Measurements from ENCODE around the gene DNMT3A. TPM values are rescaled to one million over a fixed set of nuclear protein-coding genes. Genes with fewer than 3 reads are reported as not detected.

DNMT3A gene
- total and polyA plus RNA-seq, 10 donors, result 9.0 to 64.6 (median 33.2) TPM

GRCh38 chr2:25227576-25227975 is 114.1 kb downstream of the DNMT3A start:
- peaks cover 0 to 21% (median 9%) of the 10 kb centered on the region in 6 donors for H3K36me3 ChIP-seq
- DNase-seq, result no peak
- H3K4me1 ChIP-seq, result peaks cover 0 to 32% (median 12%) of the 10 kb centered on the region in 6 donors
- intact Hi-C loops (cut with DNase I; ENCODE audit: low total_unique reads), result no loop called here
- TF ChIP-seq POLR2A (IDR thresholded peaks at IDR 0.05) (no peak), POLR2AphosphoS5 (IDR thresholded peaks at IDR 0.05) (no peak)
- TF ChIP-seq, protein P1, sequence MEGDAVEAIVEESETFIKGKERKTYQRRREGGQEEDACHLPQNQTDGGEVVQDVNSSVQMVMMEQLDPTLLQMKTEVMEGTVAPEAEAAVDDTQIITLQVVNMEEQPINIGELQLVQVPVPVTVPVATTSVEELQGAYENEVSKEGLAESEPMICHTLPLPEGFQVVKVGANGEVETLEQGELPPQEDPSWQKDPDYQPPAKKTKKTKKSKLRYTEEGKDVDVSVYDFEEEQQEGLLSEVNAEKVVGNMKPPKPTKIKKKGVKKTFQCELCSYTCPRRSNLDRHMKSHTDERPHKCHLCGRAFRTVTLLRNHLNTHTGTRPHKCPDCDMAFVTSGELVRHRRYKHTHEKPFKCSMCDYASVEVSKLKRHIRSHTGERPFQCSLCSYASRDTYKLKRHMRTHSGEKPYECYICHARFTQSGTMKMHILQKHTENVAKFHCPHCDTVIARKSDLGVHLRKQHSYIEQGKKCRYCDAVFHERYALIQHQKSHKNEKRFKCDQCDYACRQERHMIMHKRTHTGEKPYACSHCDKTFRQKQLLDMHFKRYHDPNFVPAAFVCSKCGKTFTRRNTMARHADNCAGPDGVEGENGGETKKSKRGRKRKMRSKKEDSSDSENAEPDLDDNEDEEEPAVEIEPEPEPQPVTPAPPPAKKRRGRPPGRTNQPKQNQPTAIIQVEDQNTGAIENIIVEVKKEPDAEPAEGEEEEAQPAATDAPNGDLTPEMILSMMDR (IDR thresholded peaks at IDR 0.05 in 8 of 11, conservative IDR thresholded peaks at IDR 0.05 in 3 of 11), result no peak
- H3K27ac ChIP-seq, result no peak overlapping the region
- no peak overlapping the region for H3K4me3 ChIP-seq
- H3K9me3 ChIP-seq, result no peaks in the 10 kb centered on the region
- no peaks in the 10 kb centered on the region for H3K27me3 ChIP-seq (replicated peaks in 1 of 7)
- 87 to 93% (median 91%) methylated on average over 7 of the region's 7 CpGs for WGBS, 5 donors

GRCh38 chr2:25226827-25227226 is 114.9 kb downstream of the DNMT3A start:
- Histone ChIP-seq H3K27ac (no peak overlapping the region), H3K36me3 (peaks cover 0 to 13% (median 2%) of the 10 kb centered on the region in 6 donors), H3K4me3 (no peak overlapping the region), H3K27me3 (replicated peaks in 1 of 7) (no peaks in the 10 kb centered on the region), H3K9me3 (no peaks in the 10 kb centered on the region), H3K4me1 (peaks cover 0 to 32% (median 12%) of the 10 kb centered on the region in 6 donors)
- intact Hi-C loops (cut with DNase I; ENCODE audit: low total_unique reads), result no loop called here
- TF ChIP-seq POLR2AphosphoS5 (IDR thresholded peaks at IDR 0.05), result no peak
- TF ChIP-seq, protein P1 (IDR thresholded peaks at IDR 0.05 in 8 of 11, conservative IDR thresholded peaks at IDR 0.05 in 3 of 11), result no peak
- no peak for TF ChIP-seq POLR2A (IDR thresholded peaks at IDR 0.05)
- WGBS, 5 donors, result 81 to 92% (median 92%) methylated on average over 4 of the region's 4 CpGs
- DNase-seq, result no peak

DNA sequence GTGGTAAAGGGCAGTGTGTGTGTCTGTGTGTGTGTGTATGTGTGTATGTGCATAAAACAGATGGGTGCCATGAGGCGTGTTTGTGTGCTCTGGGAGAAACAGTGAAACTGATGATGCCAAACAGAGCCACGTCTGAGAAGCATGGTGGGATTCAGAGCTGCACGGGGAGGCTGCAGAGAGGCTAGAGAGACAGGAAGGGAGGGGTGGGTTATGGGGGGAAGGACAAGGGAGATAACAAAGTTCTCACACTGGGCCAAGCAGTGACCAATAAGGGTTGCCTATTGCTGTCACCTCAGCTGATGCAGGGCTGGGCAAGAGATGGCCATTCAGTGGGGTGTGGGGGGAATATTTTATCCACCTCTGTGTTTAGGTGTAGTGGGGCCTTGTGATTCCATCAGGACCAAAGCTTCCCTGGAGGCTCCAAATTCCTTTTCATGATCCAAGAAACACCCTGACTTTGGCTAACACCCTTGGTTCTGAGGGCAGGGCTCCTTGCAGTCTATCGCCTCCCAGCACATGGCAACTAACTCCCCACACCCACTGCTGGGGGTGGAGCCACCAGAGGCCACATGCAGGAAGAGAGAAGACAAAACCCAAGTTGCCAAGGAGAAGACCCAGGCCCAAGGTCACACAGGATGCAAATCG is 119.1 kb downstream of the DNMT3A start:
- 63 to 75% (median 73%) methylated on average over 5 of the region's 5 CpGs for WGBS, 5 donors
- Histone ChIP-seq H3K4me3 (no peak overlapping the region), H3K4me1 (peaks cover 0 to 10% (median 2%) of the 10 kb centered on the region in 6 donors), H3K27me3 (replicated peaks in 1 of 7) (no peaks in the 10 kb centered on the region), H3K9me3 (no peaks in the 10 kb centered on the region), H3K27ac (no peak overlapping the region), H3K36me3 (no peaks in the 10 kb centered on the region)
- intact Hi-C loops (cut with DNase I; ENCODE audit: low total_unique reads), result no loop called here
- no peak for DNase-seq
- TF ChIP-seq, protein P1 (IDR thresholded peaks at IDR 0.05 in 8 of 11, conservative IDR thresholded peaks at IDR 0.05 in 3 of 11), result no peak
- TF ChIP-seq POLR2A (IDR thresholded peaks at IDR 0.05) (no peak), POLR2AphosphoS5 (IDR thresholded peaks at IDR 0.05) (no peak)

- Histone ChIP-seq H3K27me3 (replicated peaks in 1 of 7) (no peaks in the 10 kb centered on the region), H3K27ac (no peak overlapping the region), H3K9me3 (no peaks in the 10 kb centered on the region), H3K4me1 (peaks cover 5 to 14% (median 8%) of the 10 kb centered on the region in 6 donors), H3K4me3 (no peak overlapping the region), H3K36me3 (no peaks in the 10 kb centered on the region)
- intact Hi-C loops (cut with DNase I; ENCODE audit: low total_unique reads), result no loop called here
- TF ChIP-seq POLR2A (IDR thresholded peaks at IDR 0.05) (no peak), POLR2AphosphoS5 (IDR thresholded peaks at IDR 0.05) (no peak)
- TF ChIP-seq, protein P1 (IDR thresholded peaks at IDR 0.05 in 8 of 11, conservative IDR thresholded peaks at IDR 0.05 in 3 of 11), result no peak
- no peak for DNase-seq
- WGBS, 5 donors, result 91 to 98% (median 95%) methylated on average over 4 of the region's 4 CpGs
Measured at GRCh38 chr2:25221579-25221978, 120.1 kb downstream of the DNMT3A start.
